Gastroesophageal sphincter (tissue), 3 donors: ENCODE results near the gene ADAD2.

ENCODE experiments used
- CTCF ChIP-seq, 4 experiments: fragments of 200-600 bp in 2 of 4; fragments of 450-650 bp in 2 of 4; sonication (generic) in 1 of 4; IDR thresholded peaks; one replicate each; pipeline ENCODE4 v1.5.1; 2017 to 2019; ENCODE audit warnings: antibody characterized with exemption in 4 of 4, mild to moderate bottlenecking in 2 of 4, moderate library complexity in 2 of 4
- POLR2A ChIP-seq, 2 donors: fragments of 450-650 bp; IDR thresholded peaks; one replicate each; pipeline ENCODE4 v1.6.1; 2017; ENCODE audit warnings: antibody characterized with exemption in 2 of 2, mild to moderate bottlenecking in 2 of 2, moderate library complexity in 1 of 2
- POLR2AphosphoS5 ChIP-seq: sonication (generic); formaldehyde crosslinking; IDR thresholded peaks from one replicate; pipeline ENCODE4 v1.6.1; 2017; ENCODE audit warnings: antibody characterized with exemption

DNA sequence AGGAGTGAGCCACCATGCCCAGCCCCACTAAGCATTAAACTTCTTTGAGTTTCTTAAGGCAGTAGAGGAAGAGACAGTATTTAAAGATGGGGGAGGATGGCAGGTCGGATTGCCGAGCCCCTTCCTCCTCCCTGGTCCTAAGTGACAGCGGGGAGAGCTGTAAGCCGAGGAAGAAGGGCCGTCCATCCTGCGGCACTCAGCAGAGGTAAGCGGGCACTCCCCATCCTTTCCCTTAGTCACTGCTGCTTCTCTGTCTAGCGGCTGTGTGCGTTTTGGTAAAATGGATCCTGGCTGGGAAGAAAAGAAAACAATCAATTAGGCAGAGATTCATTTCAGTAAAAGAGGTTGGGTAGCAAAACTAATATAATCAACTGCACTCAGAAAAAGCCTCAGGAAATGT is 31.9 kb upstream of the ADAD2 start:
- TF ChIP-seq CTCF (IDR thresholded peaks at IDR 0.05) (no peak), POLR2AphosphoS5 (no peak), POLR2A (IDR thresholded peaks at IDR 0.05) (no peak)
